ACC112 (cell line): ENCODE data around the gene ZNF277.

Experiments used
- H2AFZ ChIP-seq: fragments of 200-600 bp; sonication (generic); one replicate; pipeline ENCODE4 v1.6.0; 2017; ENCODE audit warnings: antibody characterized with exemption, low read length; ENCODE audit not compliant: unreplicated experiment
- H3K27ac ChIP-seq: fragments of 200-600 bp; sonication (generic); 2 replicates; pipeline ENCODE4 v1.5.1; 2014; ENCODE audit warnings: low read depth, mild to moderate bottlenecking, antibody characterized with exemption, low read length, moderate library complexity
- H3K27me3 ChIP-seq: fragments of 200-600 bp; sonication (generic); 2 replicates; pipeline ENCODE4 v1.6.1; 2014; ENCODE audit warnings: mild to moderate bottlenecking, antibody characterized with exemption, low read length, moderate library complexity, mixed read lengths; ENCODE audit not compliant: insufficient read depth
- H3K36me3 ChIP-seq: fragments of 200-600 bp; sonication (generic); 2 replicates; pipeline ENCODE4 v1.6.1; 2016; ENCODE audit warnings: mild to moderate bottlenecking, antibody characterized with exemption, low read length, moderate library complexity, mixed read lengths; ENCODE audit not compliant: insufficient read depth
- H3K4me1 ChIP-seq: fragments of 200-600 bp; sonication (generic); one replicate; pipeline ENCODE4 v1.6.1; 2016; ENCODE audit warnings: low read length, mixed read lengths; ENCODE audit not compliant: insufficient read depth, unreplicated experiment, control insufficient read depth
- H3K4me3 ChIP-seq: fragments of 200-600 bp; sonication (generic); 2 replicates; pipeline ENCODE4 v1.5.1; 2014; ENCODE audit warnings: mild to moderate bottlenecking, low read depth, low read length
- H3K79me2 ChIP-seq: fragments of 200-600 bp; sonication (generic); one replicate; pipeline ENCODE4 v1.6.0; 2016; ENCODE audit warnings: low read length; ENCODE audit not compliant: control insufficient read depth, unreplicated experiment, insufficient read depth

ZNF277 gene

DNA sequence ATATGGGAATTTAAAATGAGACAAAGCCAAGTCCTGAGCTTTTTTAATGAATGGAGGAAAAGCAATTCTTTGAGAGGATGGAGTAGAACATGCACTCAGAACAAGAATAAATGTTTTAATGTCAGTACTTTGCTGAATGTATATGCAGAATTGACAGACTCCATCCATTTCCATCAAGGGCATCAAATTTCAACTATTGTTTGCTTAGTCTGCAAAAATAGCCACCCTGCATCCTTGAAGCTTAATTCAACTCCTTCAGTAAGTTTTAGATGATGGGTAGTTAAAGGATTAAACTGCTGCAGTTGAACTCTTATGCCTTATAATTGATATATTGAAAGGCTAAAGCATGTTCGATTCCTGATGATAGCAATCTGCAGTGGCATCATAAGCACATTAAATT lies 144.1 kb downstream of the ZNF277 start:
- no peak overlapping the region for H3K4me3 ChIP-seq
- H3K27ac ChIP-seq, result no peak overlapping the region
- no peaks in the 10 kb centered on the region for H3K36me3 ChIP-seq
- H3K27me3 ChIP-seq, result no peaks in the 10 kb centered on the region
- no peaks in the 10 kb centered on the region for H3K4me1 ChIP-seq
- no peak overlapping the region for H2AFZ ChIP-seq
- no peaks in the 10 kb centered on the region for H3K79me2 ChIP-seq

DNA sequence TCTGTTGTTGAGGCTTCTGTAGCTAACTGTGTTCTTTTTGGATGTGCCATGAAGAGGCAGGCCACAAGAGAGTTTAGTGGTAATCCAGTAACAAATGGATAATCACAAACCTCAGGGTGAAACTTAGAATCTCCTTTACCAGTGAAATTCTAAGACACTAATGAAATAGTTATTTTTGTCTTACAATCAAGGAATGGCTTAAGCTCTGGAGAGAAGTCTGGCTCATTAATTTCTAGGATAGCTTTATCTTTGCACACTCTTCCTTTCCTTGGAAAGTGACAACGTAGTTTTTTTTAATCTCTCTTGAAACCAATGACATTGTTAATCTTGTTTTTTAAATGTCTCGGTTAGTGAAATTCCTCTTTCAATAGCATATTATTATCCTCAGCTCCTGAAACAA lies 150.1 kb downstream of the ZNF277 start:
- Histone ChIP-seq H3K27me3 (no peaks in the 10 kb centered on the region), H3K4me1 (no peaks in the 10 kb centered on the region), H3K4me3 (no peak overlapping the region), H3K79me2 (no peaks in the 10 kb centered on the region), H3K27ac (no peak overlapping the region), H3K36me3 (no peaks in the 10 kb centered on the region), H2AFZ (no peak overlapping the region)

DNA sequence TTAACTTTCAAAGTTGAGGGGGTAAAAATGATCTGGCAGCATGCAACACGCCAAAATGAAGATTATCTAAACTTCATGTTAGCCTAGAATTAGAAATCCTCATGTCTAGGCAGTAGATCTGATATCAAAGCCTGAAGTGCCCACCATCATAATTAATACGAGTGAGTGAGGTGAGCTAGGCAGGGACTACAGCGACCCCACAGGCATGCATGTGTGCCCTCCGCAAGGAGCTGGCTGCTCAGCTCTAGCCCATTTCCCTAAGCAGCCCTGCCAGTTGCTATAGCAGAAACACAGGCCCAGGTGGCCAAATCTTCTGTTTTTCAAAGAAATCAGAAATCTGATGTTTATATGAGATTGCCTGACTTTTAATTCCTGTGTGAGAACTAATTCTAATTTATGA lies 150.6 kb downstream of the ZNF277 start:
- Histone ChIP-seq H3K36me3 (no peaks in the 10 kb centered on the region), H3K27ac (no peak overlapping the region), H3K79me2 (no peaks in the 10 kb centered on the region), H3K27me3 (no peaks in the 10 kb centered on the region), H3K4me3 (no peak overlapping the region), H3K4me1 (no peaks in the 10 kb centered on the region), H2AFZ (no peak overlapping the region)

DNA sequence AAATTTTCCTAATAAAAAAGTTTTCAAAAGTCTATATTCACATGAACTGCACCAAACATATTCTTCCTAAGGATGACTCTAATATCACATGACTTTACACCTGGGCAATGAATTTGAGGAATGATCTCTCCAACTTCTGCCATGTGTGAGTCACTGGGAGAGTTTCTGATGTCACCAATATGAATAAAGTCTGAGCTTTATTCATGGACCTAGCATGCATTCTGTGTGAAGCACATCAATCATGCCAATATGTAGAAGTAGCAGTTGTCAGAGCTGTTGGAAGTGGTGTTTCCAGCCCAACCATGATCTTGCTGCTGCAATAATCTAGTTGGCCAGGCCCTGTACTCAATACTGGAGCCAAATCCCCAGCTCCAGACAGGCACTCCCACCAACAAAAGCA lies 152.0 kb downstream of the ZNF277 start:
- Histone ChIP-seq H3K27me3 (no peaks in the 10 kb centered on the region), H3K27ac (no peak overlapping the region), H3K4me1 (no peaks in the 10 kb centered on the region), H2AFZ (no peak overlapping the region), H3K36me3 (no peaks in the 10 kb centered on the region), H3K4me3 (no peak overlapping the region), H3K79me2 (no peaks in the 10 kb centered on the region)

DNA sequence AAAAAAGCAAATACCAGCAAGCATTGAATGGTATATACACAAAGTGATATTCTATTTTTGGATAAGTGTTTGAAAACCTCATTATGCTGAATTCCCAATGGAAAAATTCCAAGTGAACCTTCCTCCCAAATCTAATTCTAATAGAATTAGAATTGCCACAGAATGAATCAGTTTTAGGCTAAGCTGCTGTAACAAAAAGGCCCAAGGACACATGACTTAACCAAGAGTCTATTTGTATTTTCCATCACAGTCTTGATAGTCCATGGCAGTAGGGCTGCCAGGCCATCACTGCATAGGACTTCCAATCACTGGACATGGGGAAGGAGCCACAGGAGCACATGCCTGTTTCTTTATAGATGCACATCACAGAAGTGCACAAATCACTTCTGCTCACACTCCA lies 152.6 kb downstream of the ZNF277 start:
- Histone ChIP-seq H3K4me1 (no peaks in the 10 kb centered on the region), H3K79me2 (no peaks in the 10 kb centered on the region), H3K36me3 (no peaks in the 10 kb centered on the region), H2AFZ (no peak overlapping the region), H3K27me3 (no peaks in the 10 kb centered on the region), H3K4me3 (no peak overlapping the region), H3K27ac (no peak overlapping the region)

DNA sequence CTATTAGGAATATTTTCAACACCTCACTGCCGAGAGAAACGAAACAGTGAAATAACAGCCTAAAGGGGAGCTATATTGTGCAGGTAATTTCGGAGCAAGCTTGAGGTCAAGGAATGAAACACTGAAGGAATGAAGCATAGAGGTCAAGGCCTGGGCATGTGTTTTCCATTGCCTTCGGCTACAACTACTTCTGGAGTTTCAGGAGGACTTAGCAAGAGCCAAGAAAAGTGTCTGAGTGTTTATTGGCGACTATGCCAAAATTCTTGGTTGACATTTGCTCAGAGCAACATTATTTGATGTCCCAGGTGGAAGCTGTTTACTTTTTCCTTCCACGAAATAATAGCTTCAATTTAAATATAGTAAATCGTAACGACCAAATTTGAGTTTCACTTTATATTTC lies 154.2 kb downstream of the ZNF277 start:
- Histone ChIP-seq H3K4me1 (no peaks in the 10 kb centered on the region), H3K79me2 (no peaks in the 10 kb centered on the region), H2AFZ (no peak overlapping the region), H3K4me3 (no peak overlapping the region), H3K27ac (no peak overlapping the region), H3K27me3 (no peaks in the 10 kb centered on the region), H3K36me3 (no peaks in the 10 kb centered on the region)

DNA sequence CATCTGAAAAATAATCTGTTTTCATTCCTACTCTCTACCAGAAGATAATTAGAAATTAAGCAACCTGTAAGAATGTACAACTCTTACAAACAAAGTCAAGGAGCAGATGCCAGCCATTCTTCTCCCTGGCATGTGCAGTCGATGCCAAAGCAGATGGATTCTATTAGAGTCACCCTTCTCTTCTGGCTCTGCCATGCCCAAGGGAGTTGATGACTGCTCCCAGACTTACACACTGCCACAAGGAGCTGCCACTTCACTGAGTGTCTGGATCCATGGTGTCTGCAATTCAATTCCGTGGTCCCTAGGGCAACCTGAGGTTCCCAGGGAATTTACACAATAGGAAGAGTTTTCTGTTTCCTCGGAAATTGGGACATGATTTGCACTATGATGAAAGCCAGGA lies 154.7 kb downstream of the ZNF277 start:
- Histone ChIP-seq H3K4me1 (no peaks in the 10 kb centered on the region), H3K27me3 (no peaks in the 10 kb centered on the region), H3K4me3 (no peak overlapping the region), H3K36me3 (no peaks in the 10 kb centered on the region), H3K79me2 (no peaks in the 10 kb centered on the region), H3K27ac (no peak overlapping the region), H2AFZ (no peak overlapping the region)

DNA sequence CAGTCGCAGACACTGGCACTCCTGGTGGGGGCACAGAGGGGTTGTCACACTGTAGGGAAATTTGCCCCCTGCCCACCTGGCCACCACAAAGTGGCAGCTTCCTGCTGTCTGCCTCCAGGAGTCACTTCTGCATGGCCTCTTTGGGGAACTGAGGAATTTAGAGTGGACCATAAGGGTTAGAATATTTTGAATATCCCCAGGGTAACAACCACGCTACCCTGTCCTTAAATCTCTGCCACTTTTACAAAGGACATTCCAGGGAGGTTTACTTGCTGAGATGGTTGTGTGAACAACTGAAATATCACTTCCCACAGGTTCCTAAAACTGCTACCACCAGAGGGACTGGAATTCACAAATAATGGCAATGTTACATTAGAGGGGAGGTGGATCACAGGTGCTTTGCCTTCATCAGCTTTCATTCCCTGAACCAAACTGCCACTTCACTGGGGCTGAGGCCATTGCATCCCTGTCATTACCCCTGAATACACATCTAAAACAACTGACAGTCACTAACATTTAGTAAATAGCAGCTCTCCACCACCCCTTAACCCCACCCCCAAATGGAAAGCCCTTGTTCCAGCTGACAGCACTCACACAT lies 155.7 kb downstream of the ZNF277 start:
- no peak overlapping the region for H3K4me3 ChIP-seq
- H3K27ac ChIP-seq, result no peak overlapping the region
- no peaks in the 10 kb centered on the region for H3K27me3 ChIP-seq
- H3K4me1 ChIP-seq, result no peaks in the 10 kb centered on the region
- no peaks in the 10 kb centered on the region for H3K36me3 ChIP-seq
- no peaks in the 10 kb centered on the region for H3K79me2 ChIP-seq
- H2AFZ ChIP-seq, result no peak overlapping the region

DNA sequence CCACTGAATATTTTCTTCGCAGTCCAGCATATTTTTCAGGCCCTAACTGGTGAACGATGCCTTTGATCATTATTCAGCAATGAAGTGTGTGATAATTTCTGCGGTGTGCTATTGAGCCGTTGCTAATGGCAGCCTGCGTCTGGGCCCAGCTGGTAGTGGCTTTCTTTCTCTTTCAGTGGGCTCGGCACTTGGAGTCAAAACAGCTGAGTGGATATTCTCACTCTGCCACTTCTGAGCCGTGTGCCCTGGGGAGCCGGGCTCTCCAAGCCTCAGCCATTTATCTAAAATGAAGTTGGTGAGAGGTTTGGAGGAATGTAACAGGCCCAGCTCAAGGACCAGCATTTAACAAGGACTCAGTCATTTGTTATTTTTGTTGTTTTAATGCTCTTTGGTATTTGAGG lies 156.2 kb downstream of the ZNF277 start:
- Histone ChIP-seq H3K79me2 (no peaks in the 10 kb centered on the region), H3K27ac (no peak overlapping the region), H3K4me3 (no peak overlapping the region), H3K36me3 (no peaks in the 10 kb centered on the region), H3K27me3 (no peaks in the 10 kb centered on the region), H3K4me1 (no peaks in the 10 kb centered on the region), H2AFZ (no peak overlapping the region)

- Histone ChIP-seq H3K4me1 (no peaks in the 10 kb centered on the region), H2AFZ (no peak overlapping the region), H3K79me2 (no peaks in the 10 kb centered on the region), H3K36me3 (no peaks in the 10 kb centered on the region), H3K27ac (no peak overlapping the region), H3K4me3 (no peak overlapping the region), H3K27me3 (no peaks in the 10 kb centered on the region)
These were observed 157.9 kb downstream of the ZNF277 start for GRCh38 chr7:112364388-112364787.

DNA sequence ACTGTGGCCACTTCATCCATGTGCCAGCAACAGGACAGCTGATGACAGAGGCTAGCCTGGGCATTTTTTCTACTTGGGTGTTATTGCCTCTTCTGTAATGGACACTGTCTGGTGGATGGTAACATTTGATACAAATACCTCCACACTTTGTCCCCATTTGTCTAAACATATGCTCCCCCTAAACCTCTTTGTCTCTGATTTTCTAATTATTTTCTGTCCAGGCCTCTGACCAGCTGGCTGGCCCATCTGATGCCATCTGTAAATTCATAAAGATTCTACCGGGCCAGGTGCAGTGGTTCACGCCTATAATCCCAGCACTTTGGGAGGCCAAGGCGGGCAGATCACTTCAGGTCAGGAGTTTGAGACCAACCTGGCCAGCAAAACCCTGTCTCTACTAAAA lies 159.1 kb downstream of the ZNF277 start:
- no peak overlapping the region for H3K4me3 ChIP-seq
- no peaks in the 10 kb centered on the region for H3K36me3 ChIP-seq
- H3K27ac ChIP-seq, result no peak overlapping the region
- H3K79me2 ChIP-seq, result no peaks in the 10 kb centered on the region
- no peaks in the 10 kb centered on the region for H3K27me3 ChIP-seq
- no peak overlapping the region for H2AFZ ChIP-seq
- H3K4me1 ChIP-seq, result no peaks in the 10 kb centered on the region
